GM12878 (cell line): ENCODE measurements around the gene LENEP.

Experiments used
- EP300 ChIP-seq, 2 experiments: fragments of 150-350 bp in 1 of 2; IDR thresholded peaks; 2 replicates each; pipeline ENCODE4 v1.6.1; 2011 to 2012; ENCODE audit warnings: low read depth in 2 of 2, low read length in 2 of 2, borderline replicate concordance in 1 of 2, improper control_type of control experiment in 1 of 2, inconsistent platforms in 1 of 2; ENCODE audit not compliant: control insufficient read depth in 1 of 2
- NRF1 ChIP-seq: conservative IDR thresholded peaks from 2 replicates; pipeline ENCODE4 v1.6.1; 2011; ENCODE audit warnings: mild to moderate bottlenecking, low read depth, low read length, improper control_type of control experiment
- RAD51 ChIP-seq: fragments of 450-650 bp; IDR thresholded peaks from 2 replicates; pipeline ENCODE4 v1.6.1; 2016; ENCODE audit warnings: moderate library complexity, mild to moderate bottlenecking, inconsistent platforms
- TARDBP ChIP-seq: IDR thresholded peaks from 2 replicates; pipeline ENCODE4 v1.6.1; 2016; ENCODE audit warnings: borderline replicate concordance
- TF ChIP-seq, protein P1 (sequence below), 3 experiments: IDR thresholded peaks in 2 of 3; conservative IDR thresholded peaks in 1 of 3; 2 replicates each; pipeline ENCODE4 v1.5.1; 2011; ENCODE audit warnings: low read depth in 3 of 3, low read length in 3 of 3, mild to moderate bottlenecking in 3 of 3, control low read depth in 2 of 3, moderate library complexity in 2 of 3, inconsistent platforms in 1 of 3, mixed read lengths in 1 of 3; ENCODE audit not compliant: control insufficient read depth in 2 of 3, insufficient read depth in 1 of 3; ENCODE audit errors: extremely low read depth in 1 of 3
- TF ChIP-seq, protein P2 (sequence below): IDR thresholded peaks from 2 replicates; pipeline ENCODE4 v1.6.1; 2012; ENCODE audit warnings: low read depth, low read length, improper control_type of control experiment
- TF ChIP-seq, protein P3 (sequence below): IDR thresholded peaks from 2 replicates; pipeline ENCODE4 v1.6.1; 2012; ENCODE audit warnings: low read length, inconsistent platforms

GRCh38 chr1:154962795-154963330, 30.5 kb upstream of the LENEP start:
- TF ChIP-seq, protein P1, sequence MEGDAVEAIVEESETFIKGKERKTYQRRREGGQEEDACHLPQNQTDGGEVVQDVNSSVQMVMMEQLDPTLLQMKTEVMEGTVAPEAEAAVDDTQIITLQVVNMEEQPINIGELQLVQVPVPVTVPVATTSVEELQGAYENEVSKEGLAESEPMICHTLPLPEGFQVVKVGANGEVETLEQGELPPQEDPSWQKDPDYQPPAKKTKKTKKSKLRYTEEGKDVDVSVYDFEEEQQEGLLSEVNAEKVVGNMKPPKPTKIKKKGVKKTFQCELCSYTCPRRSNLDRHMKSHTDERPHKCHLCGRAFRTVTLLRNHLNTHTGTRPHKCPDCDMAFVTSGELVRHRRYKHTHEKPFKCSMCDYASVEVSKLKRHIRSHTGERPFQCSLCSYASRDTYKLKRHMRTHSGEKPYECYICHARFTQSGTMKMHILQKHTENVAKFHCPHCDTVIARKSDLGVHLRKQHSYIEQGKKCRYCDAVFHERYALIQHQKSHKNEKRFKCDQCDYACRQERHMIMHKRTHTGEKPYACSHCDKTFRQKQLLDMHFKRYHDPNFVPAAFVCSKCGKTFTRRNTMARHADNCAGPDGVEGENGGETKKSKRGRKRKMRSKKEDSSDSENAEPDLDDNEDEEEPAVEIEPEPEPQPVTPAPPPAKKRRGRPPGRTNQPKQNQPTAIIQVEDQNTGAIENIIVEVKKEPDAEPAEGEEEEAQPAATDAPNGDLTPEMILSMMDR (IDR thresholded peaks at IDR 0.05 in 2 of 3, conservative IDR thresholded peaks at IDR 0.05 in 1 of 3; ENCODE audit: control insufficient read depth in 2 of 3, extremely low read depth in 1 of 3, insufficient read depth in 1 of 3, low read depth in 3 of 3, low read length in 3 of 3) = no peak
- TF ChIP-seq, protein P2, sequence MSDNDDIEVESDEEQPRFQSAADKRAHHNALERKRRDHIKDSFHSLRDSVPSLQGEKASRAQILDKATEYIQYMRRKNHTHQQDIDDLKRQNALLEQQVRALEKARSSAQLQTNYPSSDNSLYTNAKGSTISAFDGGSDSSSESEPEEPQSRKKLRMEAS = no peak
- TF ChIP-seq, protein P3, sequence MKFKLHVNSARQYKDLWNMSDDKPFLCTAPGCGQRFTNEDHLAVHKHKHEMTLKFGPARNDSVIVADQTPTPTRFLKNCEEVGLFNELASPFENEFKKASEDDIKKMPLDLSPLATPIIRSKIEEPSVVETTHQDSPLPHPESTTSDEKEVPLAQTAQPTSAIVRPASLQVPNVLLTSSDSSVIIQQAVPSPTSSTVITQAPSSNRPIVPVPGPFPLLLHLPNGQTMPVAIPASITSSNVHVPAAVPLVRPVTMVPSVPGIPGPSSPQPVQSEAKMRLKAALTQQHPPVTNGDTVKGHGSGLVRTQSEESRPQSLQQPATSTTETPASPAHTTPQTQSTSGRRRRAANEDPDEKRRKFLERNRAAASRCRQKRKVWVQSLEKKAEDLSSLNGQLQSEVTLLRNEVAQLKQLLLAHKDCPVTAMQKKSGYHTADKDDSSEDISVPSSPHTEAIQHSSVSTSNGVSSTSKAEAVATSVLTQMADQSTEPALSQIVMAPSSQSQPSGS = no peak
- TF ChIP-seq TARDBP (no peak), EP300 (IDR thresholded peaks at IDR 0.05; ENCODE audit: borderline replicate concordance in 1 of 2, control insufficient read depth in 1 of 2, low read depth in 2 of 2, low read length in 2 of 2) (no peak), NRF1 (no peak), RAD51 (no peak)
